GM18873 (cell line): ENCODE data around the gene RORB.
"Not testable (repeated sequence)": the region's sequence is repeated elsewhere in the genome, so short reads cannot be mapped to it uniquely, and the experiment has no call there.

Experiments used
- ATAC-seq: cut with Tn5 transposase; IDR thresholded peaks from one replicate; pipeline ENCODE4 v1.9.1; 2021; ENCODE audit warnings: mild to moderate bottlenecking, moderate library complexity, moderate number of reproducible peaks; ENCODE audit not compliant: unreplicated experiment, low FRiP score

RORB gene

DNA sequence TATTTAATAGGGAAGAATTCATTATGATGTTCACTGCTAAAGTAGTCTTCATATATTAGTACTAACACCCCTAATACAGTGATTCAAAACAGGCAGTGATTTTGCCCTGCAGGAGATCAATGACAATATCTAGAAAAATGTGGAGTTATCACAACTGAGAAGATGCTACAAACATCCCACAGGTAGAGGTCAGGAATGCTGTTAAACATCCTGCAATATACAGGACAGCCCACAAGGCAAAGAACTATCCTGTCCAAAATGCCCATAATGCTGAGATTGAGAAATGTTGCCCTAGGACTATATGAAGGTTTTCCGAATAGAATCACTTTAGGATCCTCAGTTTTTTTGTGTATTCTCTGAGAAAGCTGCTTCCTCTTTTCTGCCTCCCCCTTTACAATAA is 15.3 kb downstream of the RORB start:
- ATAC-seq: no peak

DNA sequence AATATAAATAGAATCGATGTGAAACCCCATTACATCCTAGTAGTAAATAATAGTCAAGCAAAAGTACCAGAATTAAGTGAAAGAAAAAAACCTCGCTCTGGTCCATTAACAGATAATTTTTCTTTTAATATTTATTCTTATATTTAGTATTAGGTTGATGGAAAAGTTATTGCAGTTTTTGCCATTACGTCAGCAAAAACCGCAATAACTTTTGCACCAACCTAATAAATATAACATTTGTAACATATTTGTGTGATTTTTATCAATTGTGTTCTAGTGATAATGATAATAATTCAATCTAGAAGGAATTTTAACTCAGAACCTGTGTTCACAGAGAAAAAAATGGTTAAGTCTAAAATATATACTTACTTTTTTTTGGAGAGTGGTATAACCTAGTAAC is 16.1 kb downstream of the RORB start:
- no peak for ATAC-seq

DNA sequence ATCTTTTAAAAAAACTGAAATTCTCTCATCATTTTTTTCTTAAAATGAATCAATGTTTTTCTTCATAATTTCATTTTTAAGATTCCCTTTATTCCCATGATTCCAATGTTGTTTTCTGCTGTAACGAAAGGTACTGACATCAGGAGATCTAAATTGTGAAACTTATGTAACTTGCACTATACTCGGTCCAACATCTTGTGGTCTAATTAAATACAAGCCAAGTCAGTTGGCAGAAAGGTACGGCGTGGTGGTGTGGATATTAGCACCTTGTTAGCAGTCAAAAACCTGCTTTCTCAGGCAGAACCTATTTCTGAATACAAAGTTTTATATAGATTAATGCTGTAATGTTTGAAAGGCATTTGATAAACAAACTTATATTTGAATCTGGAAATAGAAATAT is 20.1 kb downstream of the RORB start:
- ATAC-seq: no peak

DNA sequence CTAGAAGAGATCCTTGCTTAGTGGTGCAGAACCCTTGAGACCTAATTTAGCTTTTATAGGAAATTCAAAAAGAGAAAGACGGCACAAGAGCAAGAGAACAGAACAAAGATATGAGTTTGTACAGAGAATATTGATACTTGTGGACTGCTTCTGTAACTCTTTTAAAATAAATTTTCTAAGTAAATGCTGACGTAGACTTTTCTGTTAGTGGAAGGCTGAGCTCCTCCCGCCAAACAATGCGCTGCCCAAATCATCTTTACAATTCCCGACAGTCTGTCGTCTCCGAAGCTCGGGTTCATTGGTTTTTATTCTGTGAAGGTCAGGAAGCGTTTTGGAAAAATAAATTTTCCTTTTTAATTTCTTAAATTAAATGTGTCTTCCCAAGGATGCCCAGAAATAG is 22.3 kb downstream of the RORB start:
- ATAC-seq: no peak

DNA sequence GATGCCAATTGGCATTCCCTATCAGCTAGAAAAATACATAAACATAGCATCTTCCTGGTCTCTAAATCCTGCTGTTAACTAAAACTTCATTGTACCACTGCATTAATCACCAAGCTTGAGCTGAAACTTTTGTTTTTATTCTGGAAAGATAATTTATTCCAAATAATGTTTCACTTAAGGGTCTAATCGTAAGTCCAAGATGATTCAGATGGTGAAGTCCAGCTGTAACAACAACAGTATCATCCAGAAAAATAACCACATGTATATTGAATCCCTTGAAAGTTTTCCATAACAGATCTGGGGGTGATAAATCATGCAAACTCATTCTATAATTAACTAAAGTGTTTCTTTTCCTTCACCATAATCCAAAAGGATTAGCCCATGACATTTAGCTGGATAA is 23.9 kb downstream of the RORB start:
- no peak for ATAC-seq

DNA sequence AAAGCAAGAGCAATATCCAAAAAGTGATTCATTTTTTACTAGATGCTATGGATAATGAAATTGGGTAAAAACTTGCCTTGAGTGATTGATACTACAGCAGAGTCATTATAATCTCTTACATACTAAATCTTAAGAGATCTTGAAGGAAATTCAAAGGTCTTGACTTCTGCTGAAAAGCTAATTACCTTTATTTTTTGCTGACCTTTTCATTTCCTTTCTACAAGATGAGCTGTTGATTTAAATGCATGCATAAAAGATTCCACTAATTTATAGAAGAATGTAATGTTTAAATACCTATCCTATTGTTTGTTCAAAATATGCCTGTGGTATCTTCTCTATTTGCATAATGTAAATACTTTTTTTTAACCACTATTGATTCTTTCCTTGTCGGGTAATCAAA is 27.2 kb downstream of the RORB start:
- no peak for ATAC-seq

DNA sequence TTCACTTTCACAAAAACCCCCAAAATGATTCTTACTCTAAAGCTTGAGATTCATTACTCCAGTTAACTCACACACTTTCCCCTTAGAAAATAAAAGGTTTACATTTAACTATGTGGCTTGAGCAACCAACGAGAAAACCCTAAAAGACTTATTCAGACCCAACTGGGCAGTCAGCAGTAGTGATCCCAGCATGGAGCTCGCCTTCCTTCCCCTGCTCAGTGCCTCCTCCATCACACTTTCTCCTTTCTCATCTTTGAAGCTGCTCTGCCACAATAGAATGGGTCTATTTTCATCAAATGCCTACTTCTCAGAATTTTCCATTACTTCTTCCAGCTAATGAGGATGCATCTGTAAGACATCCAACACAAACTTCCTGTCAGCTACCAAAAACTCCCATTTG is 29.1 kb downstream of the RORB start:
- ATAC-seq: no peak

DNA sequence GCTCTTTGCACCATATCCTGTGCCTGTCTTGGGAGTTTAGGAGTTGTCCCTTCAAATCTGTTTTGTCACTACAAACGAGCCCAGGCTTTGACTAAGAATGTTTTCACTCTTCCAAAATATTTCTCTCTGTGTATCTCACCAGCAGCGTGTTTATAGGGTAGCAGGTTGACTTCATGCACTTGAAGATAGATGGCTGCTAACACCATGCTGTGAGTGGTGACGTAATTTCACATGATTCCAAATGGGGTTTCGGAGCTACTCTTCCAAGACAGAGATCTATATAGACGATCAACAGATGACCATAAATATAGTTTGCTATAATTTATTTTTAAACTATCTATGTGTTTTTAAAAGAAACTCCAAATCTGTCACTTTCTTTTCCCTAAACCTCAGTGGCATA is 30.6 kb downstream of the RORB start:
- no peak for ATAC-seq

DNA sequence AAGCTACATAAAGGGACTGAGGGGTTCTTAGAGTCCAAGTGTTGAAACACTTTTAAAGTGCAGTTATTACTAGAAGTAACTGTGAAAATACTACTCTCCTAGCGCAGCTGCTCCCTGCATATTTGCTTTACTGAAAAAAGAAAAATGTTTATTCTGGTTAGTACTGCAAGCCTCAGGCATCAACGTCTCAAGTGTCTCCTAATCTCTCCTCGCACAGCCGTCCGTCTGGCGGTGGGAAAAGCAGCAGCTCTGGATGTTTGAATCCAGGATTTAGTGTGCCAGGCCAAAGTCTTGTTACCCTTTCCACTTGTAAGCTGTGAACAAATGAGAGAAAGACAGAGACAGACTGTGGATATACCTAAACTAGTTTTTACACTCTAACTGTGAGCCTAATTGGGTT is 31.1 kb downstream of the RORB start:
- no peak for ATAC-seq

DNA sequence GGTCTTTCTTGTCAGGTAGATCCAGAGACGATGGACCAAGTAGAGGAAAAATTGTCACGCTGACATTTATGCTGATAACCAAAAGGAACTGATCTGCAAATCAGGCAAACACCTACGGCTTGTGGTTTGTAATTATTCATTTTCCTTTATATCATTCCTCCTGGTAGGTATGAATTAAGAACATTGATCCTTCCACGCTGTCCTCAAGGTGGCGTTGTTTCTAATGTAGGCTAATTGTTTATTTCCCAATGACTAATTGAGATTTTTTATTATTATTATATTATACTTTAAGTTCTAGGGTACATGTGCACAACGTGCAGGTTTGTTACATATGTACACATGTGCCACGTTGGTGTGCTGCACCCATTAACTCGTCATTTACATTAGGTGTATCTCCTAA is 33.3 kb downstream of the RORB start:
- ATAC-seq: not testable (repeated sequence)

DNA sequence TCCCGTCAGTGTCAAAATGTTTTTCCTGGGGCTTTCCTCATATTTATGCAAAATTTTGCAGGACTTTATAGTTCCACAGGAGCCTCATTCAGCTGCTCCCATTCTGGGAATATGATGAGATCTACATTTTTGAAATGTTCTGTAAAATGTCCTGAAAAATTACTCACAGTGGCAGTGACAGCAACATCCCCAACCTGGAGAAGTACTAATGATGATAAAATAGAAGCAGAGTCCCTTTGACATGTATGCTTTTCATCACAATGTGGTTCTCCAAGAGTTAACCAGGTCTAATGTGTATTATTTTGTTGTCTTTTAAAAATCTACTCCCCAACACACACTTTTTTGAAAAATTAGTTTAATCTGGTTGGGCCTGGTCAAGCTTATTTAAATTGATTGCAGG is 36.1 kb downstream of the RORB start:
- ATAC-seq: no peak

DNA sequence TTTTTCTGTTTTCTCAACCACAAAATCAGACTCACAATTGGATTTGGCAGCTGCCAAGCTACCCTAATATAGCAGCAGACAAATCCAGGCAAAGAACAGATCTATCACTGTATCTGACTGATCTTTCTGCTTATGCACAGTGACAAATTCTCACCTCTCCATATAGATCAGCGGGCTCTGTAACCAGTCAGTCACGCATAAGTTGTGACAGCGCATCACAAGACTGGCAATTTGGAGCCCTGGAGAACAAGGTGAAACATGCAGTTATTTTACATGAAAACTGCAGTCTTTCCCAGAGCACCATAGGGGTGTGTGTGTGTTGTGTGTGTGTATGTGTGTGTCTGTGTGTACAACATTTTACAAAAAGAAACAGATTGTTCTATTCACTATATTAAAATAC is 37.7 kb downstream of the RORB start:
- ATAC-seq: no peak

DNA sequence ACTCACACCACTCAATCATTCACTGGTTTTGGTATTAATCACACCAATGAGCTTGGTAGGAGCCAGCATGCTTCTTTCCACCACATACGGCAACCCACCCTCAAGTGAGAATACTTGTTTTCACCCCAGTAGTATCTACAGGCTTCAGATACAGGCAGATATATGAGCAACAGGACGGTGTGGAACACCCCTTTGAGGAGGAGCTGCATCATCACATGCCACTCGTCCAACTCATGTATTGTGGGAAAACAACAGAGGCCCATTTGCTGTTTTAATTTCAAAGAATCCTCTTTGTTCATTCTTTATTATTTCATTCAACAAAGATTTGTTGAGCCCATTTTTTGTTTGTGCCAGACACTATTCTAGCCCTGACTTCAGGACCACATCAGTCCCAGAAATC is 46.0 kb downstream of the RORB start:
- no peak for ATAC-seq

DNA sequence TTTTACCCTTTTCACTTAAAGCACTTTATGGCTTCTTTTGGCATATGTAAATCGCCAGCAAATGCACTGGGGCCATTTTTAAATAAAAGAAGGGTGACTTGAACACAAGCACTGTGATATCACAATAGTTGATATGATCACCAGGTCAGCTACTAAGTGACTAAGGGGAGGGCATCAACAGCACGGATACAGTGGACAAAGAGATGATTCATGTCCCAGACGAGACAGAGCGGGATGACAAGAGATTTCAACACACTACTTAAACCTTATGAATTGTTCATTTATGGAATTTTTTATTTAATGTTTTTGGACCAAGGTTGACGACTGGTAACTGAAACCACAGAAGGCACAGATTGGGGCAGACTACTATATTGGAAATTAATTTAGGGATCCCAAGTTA is 54.1 kb downstream of the RORB start:
- ATAC-seq: no peak

DNA sequence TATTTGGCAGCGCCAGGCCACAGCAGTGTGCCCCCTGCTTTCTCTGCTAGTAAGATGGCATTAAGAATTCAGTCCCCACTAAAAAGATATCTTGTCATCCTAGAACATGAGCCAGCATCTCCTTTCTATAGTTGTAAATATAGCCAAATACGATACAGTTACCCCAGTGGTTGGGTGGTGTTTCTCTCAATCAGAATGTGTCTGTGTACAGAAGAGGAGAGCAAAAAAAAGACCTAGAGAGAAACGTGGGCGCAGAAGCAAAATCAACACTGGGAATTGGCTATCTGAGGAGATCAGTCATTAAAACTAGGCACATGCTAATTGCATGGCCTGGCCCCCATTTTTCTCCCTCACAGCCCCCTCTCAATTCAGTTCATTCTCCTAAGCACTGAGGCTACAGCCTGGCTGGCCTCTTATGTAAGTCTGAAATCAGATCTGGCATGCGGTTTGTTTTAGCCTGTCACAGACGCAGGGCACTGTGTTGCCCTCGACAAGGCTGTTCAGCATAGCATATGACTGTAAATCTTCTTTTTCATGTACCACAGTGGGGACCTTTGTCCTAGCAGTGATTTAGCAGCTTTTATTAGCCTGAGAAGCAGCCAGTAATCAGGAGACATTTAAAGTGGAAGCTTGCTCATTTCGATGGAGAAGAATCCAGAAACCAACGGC is 57.8 kb downstream of the RORB start:
- no peak for ATAC-seq

DNA sequence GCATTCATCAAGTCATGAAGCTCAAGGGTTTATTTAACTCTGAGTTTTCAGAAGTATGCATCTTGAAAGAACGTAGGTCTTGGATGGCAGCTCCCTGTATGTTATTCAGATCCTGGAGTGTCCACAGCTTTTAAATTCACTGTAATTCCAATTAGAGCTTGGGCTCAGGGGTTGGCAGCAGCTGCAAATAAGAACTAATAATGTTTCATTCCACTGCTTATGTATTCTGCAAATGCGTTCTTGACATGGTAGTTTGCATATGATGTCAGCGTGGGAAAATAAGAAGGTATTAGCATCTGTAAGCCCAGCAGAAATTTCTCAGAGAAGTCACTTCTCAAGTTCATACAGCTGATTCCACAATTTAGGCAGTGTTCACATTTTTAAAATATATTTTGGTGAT is 58.4 kb downstream of the RORB start:
- ATAC-seq: no peak

DNA sequence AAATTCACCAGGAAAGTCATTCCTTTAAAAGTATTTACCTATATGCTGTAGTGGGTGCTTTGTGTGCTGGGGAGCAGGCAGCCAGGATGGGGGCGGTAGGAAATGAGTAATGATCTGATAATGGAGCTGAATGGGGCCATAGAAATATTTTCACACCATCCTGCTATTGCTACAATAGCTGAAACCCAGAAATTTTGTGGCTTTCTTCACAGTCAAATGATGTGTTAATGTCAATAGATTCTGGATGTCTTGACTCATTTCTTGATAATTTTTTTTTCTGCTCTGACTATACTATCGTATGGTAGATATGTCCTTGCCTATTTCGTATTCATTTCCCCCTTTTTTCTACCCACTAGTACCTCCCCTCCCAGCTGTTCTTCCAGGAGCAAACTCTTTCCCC is 59.5 kb downstream of the RORB start:
- peak; percentile 61 for ATAC-seq

DNA sequence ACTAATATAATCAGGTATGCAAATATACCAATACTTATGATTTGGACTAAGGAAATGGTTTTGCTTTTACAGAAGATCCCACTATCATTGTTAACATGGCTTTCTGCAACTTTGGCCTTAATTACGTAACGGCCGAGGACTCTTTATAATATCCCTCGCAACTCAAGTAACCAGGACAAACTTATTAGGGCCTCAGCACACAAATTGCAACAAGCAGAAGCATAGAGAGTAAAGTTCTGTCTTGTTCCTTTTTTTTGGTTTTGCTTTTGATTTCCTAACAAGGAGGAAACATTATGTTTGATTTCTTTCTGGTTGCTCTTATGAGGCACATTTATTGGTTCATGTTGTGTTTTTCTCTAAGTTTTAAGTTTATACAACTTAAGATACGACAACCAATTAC is 60.4 kb downstream of the RORB start:
- no peak for ATAC-seq

DNA sequence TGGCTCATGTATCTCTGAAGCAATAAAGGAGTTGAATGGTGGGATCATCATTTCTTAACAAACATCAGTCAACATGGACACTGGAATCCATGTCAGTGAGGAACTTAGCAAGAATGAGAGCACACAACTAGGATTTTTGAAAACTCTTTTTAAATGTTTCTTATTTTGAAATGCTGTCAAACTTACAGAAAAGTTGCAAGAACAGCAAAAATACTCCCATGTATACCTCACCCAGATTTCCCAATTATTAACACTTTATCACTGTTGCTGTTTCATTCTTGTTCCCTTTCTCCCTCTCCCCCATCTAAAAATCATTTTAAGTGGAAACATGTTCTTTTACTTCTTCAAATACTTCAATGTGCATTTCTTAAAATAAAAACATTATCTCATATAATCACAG is 65.5 kb downstream of the RORB start:
- no peak for ATAC-seq

DNA sequence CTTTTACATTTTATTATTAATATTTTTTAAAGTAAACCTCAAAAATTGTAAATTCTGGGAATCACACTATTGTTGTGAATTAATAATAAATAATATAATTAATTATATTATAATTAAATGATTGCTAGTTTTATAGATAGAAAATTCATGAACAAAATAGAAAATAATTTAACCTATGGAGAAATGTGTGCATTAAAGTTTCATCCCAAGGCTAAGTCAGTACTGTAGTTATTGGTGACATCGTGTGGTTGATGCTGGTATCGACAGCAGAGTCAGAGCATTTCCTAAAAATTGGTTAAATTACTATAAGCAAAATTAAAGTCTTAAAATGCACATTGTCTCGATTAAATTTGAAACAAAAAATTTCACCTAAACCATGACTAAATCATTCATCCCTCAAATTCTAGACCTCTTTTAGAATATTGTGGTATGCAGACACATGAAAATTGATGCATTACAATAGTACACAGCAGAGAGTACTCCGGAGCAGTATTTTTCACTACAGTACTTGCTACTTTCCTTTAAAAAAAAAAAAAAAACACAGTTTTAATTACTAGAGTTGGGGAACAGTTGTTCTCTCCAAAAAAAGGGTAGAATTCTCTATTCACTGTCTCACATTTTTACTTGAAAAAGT is 73.9 kb downstream of the RORB start:
- ATAC-seq: peak; percentile 79

DNA sequence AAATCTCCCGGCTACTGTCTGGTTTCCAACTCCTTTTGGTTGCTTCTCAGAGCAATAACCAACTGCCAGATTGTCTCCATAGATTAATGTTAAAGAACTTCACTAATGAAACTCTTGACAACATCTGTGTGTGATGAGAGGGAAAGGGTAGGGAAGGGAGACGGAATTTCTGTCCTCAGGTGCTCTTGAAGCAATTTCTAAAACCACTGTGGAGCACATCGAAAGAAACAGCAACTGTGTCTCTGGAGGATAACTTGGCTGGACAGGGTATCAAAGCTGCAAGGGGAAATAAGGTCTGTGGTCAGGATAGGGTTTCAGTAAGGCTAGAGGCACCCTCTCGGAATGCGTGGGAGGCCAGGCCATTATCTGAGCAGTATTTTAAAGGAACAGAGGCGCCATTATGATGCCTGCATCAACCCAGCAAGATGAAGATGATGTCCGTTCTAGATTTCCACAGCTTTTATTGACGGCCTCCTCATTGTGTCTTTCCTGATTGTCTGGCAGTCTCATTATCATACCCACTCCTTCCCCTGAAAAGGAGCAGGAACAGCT is 76.6 kb downstream of the RORB start:
- no peak for ATAC-seq

DNA sequence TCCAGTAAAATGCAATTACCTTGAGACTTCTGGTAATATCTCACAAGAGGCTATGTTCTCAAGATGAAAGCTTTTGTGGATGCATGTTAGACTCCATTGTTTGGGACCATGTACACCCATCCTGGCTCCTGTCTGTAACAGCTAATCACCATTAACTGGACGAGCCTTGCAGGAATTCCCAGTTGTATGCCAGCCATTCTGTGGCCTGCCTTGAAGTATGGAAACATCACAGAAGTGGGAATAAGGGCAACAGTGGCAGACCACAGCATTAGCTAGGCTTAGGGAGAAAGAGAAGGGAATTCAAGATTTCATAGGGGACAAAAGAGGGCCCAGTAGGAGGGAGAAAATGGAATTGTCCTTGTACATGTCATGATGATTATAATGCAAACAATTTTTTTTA is 79.0 kb downstream of the RORB start:
- no peak for ATAC-seq
